ENCODE results near the gene S100A11.

The S100A11 gene

DNA sequence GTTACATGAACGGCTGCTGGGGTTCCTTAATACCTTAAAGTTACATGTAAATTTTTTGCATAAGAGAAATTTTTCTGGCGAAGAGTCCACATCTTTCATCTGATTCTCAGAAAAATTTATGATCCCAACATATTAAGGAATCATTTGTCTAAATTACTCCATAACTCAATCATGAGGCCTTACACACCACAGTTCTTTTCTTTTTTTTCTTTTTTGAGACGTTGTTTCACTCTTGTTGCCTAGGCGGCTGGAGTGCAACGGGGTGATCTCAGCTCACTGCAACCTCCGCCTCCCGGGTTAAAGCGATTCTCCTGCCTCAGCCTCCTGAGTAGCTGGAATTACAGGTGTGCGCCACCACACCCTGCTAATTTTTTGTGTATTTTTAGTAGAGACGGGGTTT, 2.1 kb upstream of the S100A11 start:
- DNase-seq: no peak

DNA sequence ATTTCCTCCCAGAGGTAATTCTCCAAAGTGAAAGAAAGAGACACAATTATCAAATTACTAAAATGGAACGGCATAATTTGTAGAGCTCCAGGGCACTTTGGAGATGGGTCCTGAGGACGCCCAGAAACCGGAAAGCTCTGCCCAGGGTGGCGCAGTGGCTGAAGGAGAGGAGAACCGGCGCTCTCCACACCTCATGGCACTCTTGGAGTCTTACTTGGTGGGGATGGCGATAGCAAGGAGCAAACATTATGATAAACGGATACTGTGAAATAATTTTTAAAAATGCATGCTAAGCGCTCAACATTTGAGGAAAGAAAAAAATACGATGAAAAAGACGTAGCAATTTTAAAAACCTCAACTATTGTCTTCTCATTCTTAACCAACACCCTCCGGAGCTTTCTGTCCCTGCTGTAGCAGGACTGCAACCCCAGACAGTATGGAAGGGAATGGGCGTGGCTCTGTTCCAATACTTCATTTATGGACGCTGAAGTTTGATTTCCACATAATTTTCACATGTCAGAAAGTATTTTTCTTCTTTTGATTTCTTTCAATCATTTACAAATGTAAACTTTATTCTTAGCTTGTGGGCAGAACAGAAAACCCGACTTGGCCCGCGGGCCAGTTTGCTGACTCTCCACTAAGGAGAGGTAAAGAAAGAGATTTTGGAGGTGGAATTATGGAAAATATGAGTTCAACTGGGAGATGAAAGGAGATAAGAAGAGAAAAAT, 1.1 kb downstream of the S100A11 start:
- DNase-seq: peak; percentile 75

DNA sequence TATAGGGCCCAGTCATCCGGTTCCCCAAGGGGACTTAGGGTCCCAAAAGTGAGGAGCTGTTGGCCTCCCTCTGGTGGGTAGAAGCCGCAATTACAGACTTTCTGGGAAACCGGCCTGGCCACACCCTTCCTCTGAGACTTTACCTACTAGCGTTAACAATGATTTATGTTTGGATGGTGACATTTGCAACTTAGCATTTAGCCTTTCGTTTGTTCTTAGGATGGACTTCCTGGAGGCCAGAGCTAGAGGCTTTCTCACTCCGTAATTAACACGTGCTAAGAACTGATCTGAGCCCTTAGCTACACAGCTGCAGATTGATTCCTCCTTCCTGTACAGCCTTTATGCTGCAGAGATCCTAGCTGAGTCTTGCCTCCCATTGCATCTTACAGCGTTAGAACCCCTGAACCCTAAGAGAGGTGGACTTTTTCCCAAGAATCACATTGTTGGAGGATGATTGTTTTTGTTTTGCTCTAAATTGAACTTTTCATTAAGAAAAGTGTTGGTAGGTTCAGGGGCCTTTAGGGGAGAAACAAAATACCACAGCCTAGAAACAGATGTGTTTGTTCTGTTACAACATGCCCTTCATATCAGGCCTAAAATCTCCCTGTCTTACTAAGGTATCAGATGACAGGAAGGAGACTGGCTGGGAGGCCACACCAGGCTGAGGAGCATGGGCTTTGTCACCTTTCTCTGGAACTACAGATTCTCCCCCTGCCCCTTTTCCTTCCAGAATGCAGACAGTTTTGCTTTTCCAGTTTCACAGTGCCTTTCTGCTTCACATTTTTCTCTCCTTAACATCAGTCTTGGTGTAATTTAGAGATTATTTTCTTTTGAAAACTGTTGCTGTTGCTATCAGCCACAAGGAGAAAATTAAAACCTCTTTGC, 1.9 kb downstream of the S100A11 start:
- peak; percentile 96 for DNase-seq

DNA sequence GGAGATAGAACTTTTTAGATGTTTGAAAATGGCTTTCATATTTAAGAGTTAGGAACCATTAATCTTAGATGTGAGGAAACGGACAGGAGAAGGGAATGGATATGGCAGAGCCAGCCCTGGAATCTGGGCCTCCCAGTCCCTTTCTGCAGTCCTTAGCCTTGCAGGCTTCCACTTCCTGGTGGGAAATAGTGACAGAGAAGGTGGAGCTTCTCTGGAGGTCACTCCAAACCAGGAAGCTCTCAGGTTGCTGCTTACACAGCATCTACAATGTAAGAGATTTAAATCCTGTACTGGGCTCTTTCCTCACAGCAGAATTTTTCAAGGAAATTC, 2.5 kb downstream of the S100A11 start:
- DNase-seq: no peak

DNA sequence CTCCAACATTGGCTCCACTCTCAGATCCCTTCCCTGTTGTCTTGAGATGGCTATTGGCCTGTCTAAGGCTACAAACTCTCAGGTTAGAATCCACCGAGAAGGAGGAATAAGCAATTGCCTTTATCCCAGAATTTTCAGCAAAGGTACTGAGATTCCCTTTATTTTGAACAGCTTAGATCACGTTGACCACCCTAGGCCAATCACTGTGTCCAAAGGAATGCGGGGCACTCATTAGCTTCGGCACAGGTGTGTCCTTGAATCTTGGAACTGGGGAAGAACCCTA, 6.9 kb downstream of the S100A11 start:
- no peak for DNase-seq

DNA sequence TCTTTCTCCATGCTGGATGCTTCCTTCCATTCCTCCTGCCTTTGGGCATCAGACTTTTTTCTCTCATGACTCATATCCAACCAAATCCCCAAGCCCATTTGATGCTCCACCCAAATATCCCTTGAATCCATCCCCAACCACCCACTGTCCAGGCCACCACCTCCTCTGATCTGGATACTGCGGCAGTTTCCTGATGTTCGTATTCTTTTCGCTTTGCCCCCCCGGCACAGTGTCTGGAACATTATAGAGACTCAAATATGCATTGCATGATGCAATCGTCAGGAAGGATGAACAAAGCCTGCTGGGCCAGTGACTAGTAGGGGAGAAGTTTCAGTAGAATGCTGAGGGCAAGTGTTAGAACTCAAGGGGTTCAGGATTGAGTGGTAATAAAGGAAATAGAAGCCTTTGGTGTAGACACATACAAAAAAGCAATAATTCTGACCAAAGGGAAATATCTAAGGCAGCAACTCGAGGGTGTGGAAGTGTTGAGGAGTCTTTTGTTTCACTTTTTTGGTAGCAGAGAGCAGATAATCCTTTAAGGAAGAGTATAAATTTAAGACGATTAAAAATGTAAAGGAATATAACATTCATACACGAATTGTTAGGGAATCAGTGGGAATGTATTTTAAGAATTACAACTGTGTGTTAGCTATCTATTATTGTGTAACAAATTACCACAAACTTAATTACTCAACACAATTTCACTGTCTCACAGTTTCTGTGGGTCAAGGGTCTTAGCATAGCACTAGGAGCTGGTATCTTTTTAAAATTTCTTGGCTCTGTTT, 7.5 kb downstream of the S100A11 start:
- peak; percentile 65 for DNase-seq

DNA sequence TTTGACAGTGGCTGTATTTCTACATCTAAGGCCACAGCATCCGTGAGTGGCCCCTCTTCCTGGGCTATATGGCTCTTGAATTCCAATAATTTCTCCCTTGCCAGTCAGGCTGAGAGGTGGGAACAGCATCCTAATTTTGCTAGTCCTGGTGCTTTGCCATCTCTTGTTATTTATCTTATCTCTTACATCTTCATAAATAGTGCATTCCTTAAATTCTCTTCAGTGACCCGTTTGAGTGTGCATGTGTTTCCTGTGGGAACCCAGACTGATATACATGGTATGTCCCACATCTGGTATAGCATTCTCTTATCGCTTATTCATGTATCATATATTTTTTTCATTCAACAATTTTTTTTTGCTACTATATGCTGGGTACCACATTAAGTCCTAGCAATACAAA, 9.9 kb downstream of the S100A11 start:
- DNase-seq: no peak

DNA sequence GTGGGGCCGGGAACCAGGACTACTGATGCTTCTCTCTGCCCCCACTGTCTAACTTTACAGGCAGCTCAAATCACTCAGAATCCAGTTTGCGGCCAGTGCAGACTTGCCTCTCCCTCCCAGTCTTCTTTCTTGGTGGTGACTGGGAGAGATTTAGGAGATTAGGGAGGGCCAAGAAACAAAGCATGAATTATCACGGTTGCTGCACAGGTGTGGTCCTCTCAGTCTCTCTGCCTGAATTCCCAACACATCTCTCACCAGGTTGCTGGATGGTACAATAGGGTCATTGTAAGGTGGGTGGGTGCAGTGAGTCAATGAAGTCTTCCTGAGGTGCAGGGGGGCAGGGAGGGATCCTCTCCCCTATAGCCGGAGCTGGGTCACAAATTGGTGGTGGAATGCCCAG, 12.6 kb downstream of the S100A11 start:
- no peak for DNase-seq

DNA sequence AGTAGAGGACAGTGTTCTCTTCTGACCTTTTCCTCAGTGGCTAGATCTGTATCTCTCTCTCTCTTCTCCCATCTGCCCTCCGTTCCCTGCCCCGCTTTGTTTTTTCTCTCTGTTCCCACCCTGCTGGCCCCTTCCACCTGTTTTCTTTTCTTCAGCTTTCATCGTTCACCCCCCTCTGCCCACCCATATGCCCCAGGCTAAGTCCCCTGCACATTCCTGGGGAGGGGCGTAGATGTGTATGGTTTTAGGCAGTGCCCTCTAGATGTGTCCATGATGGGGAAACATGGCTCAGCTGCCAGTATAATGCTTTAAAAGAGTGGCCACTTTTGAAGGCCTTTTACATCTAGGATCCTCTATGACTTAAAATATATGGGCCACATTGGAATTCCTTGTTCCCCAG, 13.6 kb downstream of the S100A11 start:
- DNase-seq: no peak

DNA sequence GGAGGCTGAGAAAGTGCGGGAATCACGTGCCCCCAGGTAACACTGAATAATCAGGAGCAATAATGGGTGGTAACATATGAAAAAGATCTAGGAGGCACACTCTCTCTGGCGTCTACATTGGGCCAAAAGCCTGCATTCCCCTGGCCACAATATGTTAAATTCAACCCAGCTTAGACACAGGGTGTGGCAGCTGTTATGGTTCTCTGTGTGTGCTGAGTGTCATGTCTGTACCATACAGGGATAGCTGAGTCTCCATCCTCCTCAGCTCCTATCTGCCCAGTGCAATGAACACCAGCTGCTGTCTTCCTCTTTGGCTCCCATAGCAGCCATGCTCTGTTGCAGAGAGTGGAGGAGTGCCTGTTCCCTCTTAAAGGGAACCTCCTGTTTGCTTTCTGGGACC, 14.3 kb downstream of the S100A11 start:
- DNase-seq: peak; percentile 25

DNA sequence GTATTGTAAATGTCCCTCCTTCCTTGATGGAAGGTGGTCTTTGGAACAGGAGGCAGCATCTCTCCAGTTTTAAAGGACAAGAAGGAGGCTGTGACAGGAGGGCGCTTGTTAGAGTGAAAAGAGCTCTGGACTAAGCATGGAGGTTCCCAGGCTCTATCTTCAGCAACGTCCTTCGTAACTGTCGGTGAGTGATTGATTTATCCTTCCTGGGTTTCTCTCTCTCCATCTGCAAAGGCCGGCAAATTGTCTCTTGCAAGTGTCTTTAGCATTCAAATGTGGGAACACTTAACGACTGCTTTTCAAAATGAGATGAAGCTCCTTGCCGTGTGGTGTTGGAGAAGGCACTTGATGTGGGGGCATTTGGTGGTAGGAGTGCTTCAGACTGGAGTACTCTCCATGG, 15.2 kb downstream of the S100A11 start:
- no peak for DNase-seq

DNA sequence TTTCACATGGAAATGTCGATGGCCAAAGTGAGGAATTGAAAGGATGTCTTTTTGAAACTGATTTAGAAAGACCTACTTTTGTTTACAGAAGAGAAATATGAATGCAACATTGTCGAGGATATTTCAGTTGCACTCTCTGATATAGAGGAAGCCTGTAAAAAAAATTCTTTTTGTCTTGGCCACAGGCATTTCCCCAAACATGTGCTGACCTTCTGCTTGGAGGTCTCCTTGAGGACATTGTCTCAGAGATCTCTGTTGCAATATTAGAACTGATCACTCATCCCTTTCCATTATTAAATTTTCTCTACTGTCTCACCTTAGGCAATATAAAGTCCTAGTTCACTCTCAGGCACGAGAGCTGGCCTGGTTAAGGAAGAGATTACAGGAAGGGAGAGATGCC, 16.0 kb downstream of the S100A11 start:
- DNase-seq: no peak

DNA sequence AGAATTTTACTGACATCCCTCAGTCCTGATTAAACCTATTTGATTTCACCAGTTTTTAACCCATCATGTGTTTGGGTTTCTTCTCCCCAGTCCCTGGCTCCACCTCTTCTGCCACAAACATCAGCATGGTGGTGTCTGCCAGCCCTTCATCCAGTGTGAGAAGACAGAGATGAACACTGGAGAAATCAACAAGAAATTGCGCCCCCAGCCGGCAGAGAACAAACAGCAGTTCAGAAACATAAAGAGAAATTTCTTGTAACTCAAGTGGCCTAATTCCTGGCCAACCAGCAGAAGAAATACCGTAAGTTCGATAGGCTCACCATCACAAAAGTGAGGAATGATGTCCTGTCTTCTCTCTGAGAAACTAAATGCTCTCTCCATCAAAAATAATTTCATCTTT, 18.3 kb downstream of the S100A11 start:
- DNase-seq: peak; percentile 67

DNA sequence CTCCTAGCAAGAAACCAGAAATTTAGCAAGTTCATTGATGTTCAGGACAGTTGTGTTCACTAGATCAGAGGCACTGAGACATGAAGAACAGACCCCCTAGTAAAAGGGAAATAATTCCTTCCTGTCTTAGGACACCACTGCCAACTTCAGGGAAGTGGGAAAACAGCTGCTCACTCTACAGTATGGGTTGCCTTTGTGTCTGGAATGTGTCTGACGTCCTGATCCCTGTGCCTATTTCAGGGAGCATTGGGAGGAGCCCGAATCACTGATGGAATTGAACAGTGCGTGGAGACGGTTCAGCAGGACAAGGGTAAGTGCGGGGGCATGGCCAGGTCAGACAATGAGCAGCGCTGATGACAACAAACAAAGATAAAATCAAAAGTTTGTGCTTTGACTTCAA, 21.0 kb downstream of the S100A11 start:
- no peak for DNase-seq

DNA sequence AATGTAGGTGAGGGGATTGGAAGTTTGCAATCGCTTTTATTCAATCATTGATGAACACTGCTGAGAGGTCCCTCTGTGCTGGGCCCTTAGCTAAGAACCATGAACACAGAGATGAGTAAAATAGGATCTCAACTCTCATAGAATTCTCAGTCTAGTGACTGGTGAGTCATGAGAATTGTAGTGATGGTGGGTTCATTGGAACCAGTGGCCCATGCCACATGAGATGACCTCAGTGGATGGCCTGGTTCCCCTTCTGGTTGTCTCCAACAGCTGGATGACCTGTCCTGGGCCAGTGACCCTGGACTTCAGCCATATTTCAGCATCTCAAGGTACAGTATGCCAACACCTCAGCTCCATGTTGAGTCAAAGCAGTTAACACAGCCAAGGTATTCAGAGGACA, 21.9 kb downstream of the S100A11 start:
- no peak for DNase-seq

DNA sequence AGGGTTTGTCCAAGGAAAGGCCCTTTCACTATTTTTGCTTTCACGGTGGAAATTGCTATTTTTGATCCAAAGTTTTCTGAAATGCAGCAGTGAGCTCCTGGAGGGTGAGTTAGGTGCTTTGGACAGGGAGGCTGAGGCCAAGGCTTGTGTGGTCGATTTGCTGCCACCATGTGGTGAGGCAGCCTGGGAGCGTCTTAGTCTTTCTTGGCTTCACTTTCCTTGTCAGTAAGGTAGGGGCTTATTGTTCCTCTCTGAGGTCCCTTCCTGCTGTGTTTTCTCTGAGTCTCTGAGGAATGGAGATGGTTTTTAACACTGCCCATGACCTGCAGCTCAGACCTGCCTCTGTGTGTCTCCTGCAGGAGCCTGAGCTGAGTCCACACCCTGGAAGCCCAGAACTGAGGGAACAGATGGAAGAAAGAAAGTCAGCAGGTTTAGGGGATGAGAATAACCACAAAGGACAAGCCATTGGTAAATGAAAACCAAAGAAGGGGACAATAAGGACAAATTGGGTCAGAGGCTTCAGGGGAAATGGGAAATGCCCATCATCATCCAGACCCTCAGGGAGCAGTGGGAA, 23.1 kb downstream of the S100A11 start:
- DNase-seq: peak; percentile 74

DNA sequence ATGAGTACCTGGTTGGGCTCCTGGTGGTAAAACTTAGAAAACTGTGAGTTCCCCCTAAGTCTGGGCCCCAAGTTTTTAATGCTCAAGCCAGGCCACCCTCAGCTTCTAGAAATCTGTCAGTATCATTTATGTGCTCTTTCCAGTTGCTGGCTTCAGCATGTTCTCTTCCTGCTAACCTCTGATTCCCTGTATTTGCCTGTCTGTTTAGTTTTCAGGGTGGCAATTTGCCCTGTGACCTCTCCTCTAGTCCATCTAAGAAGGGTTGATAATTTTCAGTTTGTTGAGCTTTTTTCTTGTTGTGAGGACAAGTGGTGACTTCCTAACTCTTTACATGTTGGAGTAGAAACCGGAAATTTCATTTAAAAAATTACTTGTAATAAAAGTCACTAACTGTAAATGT, 27.1 kb downstream of the S100A11 start:
- DNase-seq: no peak

DNA sequence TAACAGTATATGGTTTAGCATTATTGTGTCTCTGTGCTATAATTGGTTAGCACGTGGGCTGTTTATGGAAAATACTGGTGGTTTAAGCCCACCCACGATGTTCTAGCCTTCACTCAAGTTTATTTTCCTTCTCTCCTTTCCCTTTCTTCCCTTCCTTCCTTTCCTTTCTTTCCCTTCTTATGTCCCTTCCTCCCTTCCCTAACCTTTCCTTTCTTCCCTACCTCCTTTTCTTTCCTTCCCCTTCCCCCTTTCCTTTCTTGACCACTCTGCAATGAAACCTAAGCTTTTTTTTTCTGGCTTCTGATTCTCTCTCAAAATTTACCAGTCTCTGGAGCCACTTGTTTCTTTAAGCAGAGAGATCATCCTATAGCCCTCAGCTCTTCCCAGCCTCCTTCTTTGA, 29.8 kb downstream of the S100A11 start:
- DNase-seq: no peak

DNA sequence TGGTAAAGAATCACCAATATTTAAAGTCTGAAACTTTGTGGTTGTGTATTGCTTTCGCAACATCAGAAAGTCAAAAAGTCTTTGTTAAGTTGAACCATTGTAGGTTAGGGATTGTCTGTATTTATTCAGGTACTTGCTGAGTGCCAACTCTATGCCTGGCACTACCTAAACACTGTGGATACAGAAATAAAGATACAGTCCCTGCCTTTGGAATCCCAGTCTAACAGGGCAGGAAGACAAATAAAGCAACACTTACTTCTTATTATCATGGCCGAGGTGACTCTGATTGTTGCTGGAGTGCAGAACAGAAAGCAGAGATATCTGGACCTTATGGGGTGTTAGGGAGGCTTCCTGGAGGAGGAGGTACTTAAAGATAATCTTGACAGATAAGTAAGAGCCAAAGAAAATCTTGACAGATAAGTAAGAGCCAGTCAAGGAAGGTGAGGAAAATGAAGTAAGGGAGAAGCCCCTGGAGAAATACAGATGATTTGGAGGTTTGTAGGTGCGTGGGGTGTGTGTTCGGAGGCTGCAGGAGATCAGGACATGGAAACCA, 31.4 kb downstream of the S100A11 start:
- DNase-seq: no peak

DNA sequence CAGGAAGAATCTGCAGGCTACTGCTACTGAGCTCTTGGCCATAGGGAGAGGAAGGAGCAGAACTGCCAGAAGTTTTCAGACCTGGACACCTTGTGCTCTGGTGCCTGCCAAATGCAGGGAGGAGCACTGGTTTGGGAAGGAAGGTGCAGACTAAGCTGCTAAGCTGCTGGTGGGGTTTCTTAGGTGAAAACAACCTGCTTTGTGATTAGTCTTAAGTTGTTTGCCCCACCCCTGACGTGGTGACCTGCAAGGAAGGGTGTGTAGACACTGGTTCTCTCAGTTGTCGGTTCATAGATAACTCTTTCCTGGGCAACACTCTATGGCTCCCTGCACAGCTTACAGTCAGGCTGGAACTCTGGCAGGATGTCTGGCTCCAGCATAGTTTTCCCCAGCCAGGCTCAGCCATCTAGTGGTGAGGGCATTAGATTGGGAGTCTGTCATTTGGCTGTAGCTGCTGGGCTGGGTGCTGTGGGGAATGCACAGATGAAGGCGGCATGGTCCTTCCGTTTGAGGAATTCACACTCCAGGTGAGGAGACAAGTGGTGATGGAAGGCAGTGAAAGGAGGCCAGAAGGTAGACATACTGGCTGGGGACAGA, 32.9 kb downstream of the S100A11 start:
- no peak for DNase-seq

DNA sequence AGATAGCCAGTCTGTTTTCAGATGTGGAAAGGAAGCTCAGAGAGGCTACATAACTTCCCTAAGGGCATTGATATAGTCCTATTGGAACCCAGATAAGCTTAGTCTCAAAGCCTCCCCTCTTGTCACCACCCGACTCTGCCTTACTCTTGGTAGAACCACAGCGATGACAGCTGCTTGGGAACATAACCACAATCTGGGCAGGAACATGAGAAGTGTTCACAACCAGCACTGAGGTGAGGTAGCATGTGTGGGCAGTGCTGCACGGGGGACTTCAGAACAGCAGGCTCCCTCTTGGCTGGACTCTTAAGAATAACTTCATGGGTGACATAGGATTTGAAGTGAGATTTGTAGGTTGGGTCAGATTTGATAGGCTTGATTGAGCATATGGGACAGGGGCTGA, 33.8 kb downstream of the S100A11 start:
- peak; percentile 49 for DNase-seq

DNA sequence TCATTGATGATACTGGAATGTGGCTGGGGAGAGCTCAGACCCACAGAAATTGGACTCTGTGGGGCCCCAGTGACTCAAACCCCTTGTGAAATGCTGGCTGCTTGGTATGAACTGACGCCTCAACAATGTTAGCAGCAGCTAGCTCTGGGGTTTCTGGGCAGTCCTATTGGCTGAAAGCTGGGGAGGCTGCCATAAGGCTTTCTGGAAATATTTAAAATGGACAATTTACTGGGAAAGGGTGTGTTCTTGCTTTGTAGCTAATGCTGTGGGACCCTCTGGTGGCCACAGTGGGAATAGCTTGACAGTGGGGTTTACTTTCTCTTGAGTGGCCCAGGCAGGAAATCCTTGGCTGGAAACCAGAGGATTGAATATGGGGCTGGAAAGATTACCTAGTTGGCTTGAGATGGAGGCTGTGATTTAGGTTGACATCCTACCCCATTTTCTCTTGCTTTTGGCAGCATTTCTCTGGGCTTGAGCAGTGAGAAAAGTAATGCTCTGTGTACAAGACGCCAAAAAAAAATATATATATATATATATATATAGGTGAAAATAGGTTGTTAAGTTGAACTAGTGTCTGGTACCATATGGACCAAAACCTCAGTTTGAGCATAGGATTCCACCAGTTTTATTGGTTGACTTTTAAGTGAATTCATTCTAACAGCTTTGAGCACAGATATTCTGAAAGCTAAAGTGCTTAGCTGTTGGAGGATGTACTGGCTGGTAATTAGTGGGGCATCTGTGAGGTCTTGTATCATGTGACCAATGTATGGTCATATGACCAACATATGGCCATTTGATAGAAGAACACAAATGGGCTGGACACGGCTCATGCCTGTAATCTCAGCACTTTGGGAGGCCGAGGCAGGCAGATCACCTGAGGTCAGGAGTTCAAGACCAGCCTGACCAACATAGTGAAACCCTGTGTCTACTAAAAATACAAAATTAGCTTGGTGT, 34.9 kb downstream of the S100A11 start:
- peak; percentile 90 for DNase-seq

Data from OCI-M1 (cell line).